Non-pigmented ciliary epithelial cell (primary cell): ENCODE measurements around the gene VN1R5.

ENCODE experiments used
- DNase-seq: peaks from one replicate; pipeline ENCODE4 v3.0.0-alpha.2; 2010; ENCODE audit warnings: low read depth

VN1R5 gene

DNA sequence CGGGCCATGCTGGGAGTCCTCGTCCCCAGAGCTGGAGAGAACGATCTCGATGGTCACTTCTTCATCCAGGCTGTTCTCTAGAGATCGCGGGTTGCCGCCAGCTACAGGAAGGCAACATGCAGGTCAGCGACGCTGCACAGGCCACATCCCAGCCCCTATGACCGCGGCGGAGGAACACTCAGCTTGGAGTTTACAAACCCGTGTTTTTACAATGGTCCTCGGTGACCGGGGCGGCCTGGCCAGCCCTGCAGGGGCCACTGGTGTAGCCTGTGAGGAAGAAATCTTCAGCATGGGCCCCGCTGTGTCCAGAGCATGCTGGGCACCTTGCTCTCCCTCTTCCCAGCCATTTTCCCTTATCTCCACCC, 45.3 kb downstream of the VN1R5 start:
- DNase-seq, result no peak

DNA sequence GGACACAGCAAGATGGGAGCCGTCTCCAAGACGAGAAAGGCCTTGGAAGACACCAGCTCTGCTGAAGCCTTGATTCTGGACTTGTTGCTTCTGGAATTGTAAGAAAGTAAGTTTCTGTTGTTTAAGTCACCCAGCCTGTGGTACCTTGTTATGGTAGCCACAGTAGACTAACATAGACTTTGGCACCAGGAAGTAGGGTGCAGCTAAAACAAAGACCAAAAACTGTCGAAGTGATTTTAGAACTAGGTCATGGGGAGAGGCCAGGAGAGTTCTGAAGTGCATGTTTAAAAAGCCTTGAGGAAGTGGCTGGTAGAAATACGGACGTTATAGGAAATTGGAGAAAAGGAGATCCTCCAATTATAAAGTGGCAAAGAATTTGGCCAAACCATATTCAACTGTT, 47.3 kb downstream of the VN1R5 start:
- DNase-seq, result no peak

DNA sequence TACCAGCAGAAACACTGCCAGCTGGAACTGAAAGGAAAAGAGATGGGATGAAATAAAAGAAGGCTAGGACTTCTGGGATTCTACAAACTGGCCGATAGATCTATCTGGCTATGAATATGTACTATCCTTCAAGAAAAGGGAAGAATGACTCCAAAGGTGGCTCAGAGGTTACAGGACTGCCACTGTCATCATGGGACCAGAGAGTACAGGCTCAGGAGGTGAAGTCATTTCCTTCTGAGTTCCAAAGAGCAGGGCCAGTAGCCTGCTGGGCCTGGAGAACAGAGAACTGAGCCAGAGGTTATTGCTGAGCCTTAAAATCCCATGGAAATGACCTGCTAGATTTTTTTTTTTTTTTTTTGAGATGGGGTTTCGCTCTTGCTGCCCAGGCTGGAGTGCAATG, 48.2 kb downstream of the VN1R5 start:
- no peak for DNase-seq
